Mesothelial cell of epicardium (in vitro differentiated cells): Measurements from ENCODE around the gene TEX51. TPM values are rescaled to one million over a fixed set of nuclear protein-coding genes. Genes with fewer than 3 reads are reported as not detected.

Source experiments
- DNase-seq, 2 experiments: peaks; one replicate each; pipeline ENCODE4 v3.0.0; 2021; ENCODE audit warnings: low spot score in 2 of 2; ENCODE audit not compliant: unreplicated experiment in 2 of 2
- H3K27ac Mint-ChIP-seq: 2 replicates; pipeline ENCODE4 v1.8.0; 2021; ENCODE audit warnings: mixed read lengths
- H3K27me3 Mint-ChIP-seq: 2 replicates; pipeline ENCODE4 v1.8.0; 2021; ENCODE audit warnings: low read depth, mixed read lengths
- H3K36me3 Mint-ChIP-seq: 2 replicates; pipeline ENCODE4 v1.8.0; 2021; ENCODE audit warnings: mixed read lengths
- H3K4me1 Mint-ChIP-seq: 2 replicates; pipeline ENCODE4 v1.8.0; 2021; ENCODE audit warnings: mixed read lengths
- H3K4me3 Mint-ChIP-seq: 2 replicates; pipeline ENCODE4 v1.8.0; 2021; ENCODE audit warnings: mild to moderate bottlenecking, moderate library complexity, mixed read lengths
- H3K9me3 Mint-ChIP-seq: 2 replicates; pipeline ENCODE4 v1.8.0; 2021; ENCODE audit warnings: mixed read lengths
- total RNA-seq: library from RNA; stranded (reverse); gene quantifications from 3 replicates; pipeline ENCODE4 v1.2.1, GENCODE V29; 2021
- TF ChIP-seq, protein P1 (sequence below): fragments of 200-600 bp; sonication (generic); IDR thresholded peaks from one replicate; pipeline ENCODE4 v1.5.0; 2021; ENCODE audit warnings: antibody characterized with exemption; ENCODE audit not compliant: unreplicated experiment

The TEX51 gene
- total RNA-seq, 1 donor from 2014 or later: not detected

DNA sequence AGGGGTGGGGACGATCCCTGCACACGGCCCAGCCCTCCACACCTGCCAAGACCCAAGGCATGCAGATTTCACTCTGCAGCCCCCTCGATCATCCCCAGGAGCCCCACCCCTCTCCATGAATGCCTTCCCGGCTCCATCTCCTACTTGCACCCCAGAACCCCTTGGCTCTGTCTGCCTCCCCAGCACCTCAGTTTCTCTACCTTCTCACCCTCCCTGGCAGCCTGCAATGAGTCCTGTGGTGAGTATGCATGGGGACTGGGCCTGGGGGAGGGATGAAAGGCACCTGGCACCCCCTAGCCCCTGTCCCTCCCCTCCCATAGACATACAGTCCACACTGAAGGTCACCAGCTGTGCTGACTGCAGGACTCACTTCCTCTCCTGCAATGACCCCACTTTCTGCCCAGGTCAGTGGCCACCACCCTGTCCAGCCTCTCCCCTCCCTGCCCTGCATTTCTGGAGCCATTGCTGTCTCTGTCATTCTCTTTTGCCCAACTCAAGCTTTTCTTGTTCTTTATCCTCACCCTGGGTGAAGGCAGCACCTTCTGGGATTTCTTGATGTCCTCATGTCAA, 1.0 kb downstream of the TEX51 start:
- Mint-ChIP-seq H3K4me3 (no peak overlapping the region), H3K4me1 (no peaks in the 10 kb centered on the region), H3K36me3 (no peaks in the 10 kb centered on the region), H3K27me3 (peaks cover 18% of the 10 kb centered on the region), H3K9me3 (peaks cover 26% of the 10 kb centered on the region), H3K27ac (no peak overlapping the region)
- DNase-seq: peak in 1 of 2 experiments; percentile 11
- TF ChIP-seq, protein P1, sequence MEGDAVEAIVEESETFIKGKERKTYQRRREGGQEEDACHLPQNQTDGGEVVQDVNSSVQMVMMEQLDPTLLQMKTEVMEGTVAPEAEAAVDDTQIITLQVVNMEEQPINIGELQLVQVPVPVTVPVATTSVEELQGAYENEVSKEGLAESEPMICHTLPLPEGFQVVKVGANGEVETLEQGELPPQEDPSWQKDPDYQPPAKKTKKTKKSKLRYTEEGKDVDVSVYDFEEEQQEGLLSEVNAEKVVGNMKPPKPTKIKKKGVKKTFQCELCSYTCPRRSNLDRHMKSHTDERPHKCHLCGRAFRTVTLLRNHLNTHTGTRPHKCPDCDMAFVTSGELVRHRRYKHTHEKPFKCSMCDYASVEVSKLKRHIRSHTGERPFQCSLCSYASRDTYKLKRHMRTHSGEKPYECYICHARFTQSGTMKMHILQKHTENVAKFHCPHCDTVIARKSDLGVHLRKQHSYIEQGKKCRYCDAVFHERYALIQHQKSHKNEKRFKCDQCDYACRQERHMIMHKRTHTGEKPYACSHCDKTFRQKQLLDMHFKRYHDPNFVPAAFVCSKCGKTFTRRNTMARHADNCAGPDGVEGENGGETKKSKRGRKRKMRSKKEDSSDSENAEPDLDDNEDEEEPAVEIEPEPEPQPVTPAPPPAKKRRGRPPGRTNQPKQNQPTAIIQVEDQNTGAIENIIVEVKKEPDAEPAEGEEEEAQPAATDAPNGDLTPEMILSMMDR: no peak

DNA sequence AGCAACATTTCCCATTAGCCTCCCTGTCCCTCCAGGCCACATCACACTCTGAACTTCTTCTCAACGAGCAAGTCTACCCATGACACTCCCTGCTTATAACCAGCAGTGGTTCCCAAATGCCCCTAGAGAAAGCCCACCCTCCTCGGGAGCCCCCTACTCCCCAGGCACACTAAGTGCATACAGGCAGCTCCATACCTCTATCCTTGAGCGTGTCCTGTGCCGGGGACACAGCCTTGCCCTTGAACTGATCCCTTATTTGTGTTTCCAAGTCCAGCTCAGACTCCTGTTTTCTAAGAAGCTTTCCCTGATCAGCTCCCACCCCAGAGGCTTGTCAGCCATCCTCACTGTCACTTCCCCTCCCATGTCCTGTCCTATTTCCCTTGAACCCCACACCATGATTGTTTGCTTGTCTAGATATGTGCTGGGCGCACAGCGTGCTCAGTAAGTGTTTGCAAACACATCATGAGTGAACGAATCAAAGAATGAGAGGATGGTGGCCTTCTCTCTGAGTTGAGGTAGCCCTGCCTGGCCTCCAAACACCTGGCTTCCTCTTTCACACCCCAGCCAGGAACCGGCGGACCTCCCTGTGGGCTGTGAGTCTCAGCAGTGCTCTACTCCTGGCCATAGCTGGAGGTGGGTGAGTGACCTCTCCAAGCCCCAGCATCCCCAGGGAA, 2.1 kb downstream of the TEX51 start:
- Mint-ChIP-seq H3K9me3 (peaks cover 27% of the 10 kb centered on the region), H3K4me3 (no peak overlapping the region), H3K27ac (no peak overlapping the region), H3K36me3 (no peaks in the 10 kb centered on the region), H3K4me1 (no peaks in the 10 kb centered on the region), H3K27me3 (peaks cover 14% of the 10 kb centered on the region)
- DNase-seq: peak in 1 of 2 experiments; percentile 10
- TF ChIP-seq, protein P1: no peak

DNA sequence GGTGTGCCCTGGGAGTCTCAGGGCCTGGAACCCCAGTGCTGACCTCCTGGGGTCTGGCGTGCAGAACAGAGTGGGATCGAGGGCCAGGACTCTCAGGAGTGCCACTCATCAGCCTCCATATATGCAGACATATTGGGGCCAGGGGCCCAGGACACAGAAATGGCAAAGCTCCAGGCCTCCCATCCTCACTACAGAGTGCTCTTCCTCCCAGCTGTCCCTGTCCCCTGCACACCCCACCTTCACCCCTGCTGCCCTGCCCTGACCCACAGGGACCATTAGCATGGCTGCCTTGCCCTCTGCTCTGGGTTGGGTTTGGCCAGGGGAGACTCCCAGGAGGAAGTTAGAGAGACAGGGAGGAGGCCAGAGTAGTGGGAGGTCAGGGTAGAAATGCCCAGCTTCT, 2.8 kb downstream of the TEX51 start:
- DNase-seq: peak in 1 of 2 experiments; percentile 21

DNA sequence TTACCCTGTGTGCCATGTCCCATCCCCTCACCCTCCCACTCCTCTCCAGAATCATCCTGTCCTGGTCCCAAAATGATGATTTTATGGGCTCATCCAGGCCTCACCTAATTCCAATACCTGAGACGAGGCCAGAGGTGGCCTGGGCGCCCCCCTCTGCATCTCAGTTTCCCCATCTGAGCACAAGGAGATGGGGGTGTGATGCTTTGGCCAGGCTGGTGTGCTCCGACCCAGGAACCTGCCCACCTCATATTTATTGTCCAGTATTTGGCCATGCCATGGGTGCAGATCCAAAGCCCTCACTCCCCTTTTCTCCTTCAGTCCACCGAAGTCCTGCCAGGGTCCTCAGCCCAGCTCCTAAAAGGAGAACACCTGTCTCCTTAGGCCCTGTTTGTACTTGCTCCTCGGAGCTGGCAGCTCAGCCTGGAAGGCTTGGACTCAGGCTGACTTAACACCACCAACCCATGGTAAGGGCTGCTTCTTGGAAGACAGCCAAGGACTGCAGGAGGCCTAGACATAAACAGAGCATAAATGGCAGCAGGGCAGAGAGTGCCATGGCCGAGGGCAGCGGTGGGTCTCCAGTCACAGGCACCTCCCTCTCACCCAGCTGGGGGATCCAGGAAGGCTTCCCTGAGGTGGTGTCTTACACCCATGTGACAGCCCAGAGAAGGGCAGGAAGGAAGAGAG, 3.6 kb downstream of the TEX51 start:
- Mint-ChIP-seq H3K9me3 (peaks cover 27% of the 10 kb centered on the region), H3K36me3 (no peaks in the 10 kb centered on the region), H3K27ac (no peak overlapping the region), H3K4me1 (no peaks in the 10 kb centered on the region), H3K4me3 (no peak overlapping the region), H3K27me3 (peaks cover 26% of the 10 kb centered on the region)
- TF ChIP-seq, protein P1: no peak
- peak in 1 of 2 experiments; percentile 33 for DNase-seq

More for the DNA sequence above, 2.8 kb downstream of the TEX51 start:
- Mint-ChIP-seq H3K9me3 (peaks cover 27% of the 10 kb centered on the region), H3K27me3 (peaks cover 18% of the 10 kb centered on the region), H3K4me3 (no peak overlapping the region), H3K36me3 (no peaks in the 10 kb centered on the region), H3K27ac (no peak overlapping the region), H3K4me1 (no peaks in the 10 kb centered on the region)
- TF ChIP-seq, protein P1: no peak

DNA sequence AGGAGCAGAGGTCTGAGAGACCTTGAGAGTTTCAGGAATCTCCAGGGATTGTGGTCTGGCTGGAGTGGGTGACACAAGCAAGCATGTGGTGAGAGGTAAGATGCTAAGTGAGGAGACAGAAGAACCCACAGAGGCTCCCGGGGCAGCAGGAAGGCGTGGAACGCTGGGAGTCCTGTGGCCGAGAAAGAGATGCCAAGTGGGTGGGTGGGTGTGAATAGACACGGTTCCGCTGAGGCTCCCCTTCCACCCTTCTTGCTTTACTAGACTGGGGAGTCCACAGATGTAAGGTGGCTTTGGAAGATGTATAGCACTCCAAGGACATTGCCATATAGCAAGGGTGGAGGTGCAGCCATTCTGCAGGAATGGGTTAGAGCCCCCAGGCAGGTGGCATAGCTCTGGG, 4.2 kb downstream of the TEX51 start:
- Mint-ChIP-seq H3K4me1 (no peaks in the 10 kb centered on the region), H3K27ac (no peak overlapping the region), H3K36me3 (no peaks in the 10 kb centered on the region), H3K9me3 (peaks cover 26% of the 10 kb centered on the region), H3K27me3 (peaks cover 31% of the 10 kb centered on the region), H3K4me3 (no peak overlapping the region)
- peak in 1 of 2 experiments; percentile 31 for DNase-seq
- TF ChIP-seq, protein P1: no peak
